Mesenchymal stem cell (in vitro differentiated cells and primary cell): ENCODE data around the gene TMEM140.

Source experiments
- DNase-seq: peaks from one replicate; pipeline ENCODE4 v3.0.0-alpha.2; 2013
- H2AFZ ChIP-seq: one replicate; pipeline ENCODE4 v1.6.1; 2013; ENCODE audit warnings: low read depth, mild to moderate bottlenecking, control low read depth, inconsistent platforms, low read length, moderate library complexity
- H2AK5ac ChIP-seq: 2 replicates; pipeline ENCODE4 v1.6.1; 2013; ENCODE audit warnings: low read length, moderate library complexity, mild to moderate bottlenecking, inconsistent platforms; ENCODE audit not compliant: severe bottlenecking
- H2BK120ac ChIP-seq: one replicate; pipeline ENCODE4 v1.6.1; 2013; ENCODE audit warnings: low read depth, mild to moderate bottlenecking, inconsistent platforms, low read length, moderate library complexity
- H2BK12ac ChIP-seq, 2 experiments: one replicate each; pipeline ENCODE4 v1.6.1; 2013; ENCODE audit warnings: inconsistent platforms in 2 of 2, low read length in 2 of 2, mild to moderate bottlenecking in 2 of 2, moderate library complexity in 2 of 2, control low read depth in 1 of 2
- H2BK15ac ChIP-seq: one replicate; pipeline ENCODE4 v1.6.1; 2013; ENCODE audit warnings: mild to moderate bottlenecking, low read depth, inconsistent platforms; ENCODE audit not compliant: poor library complexity, severe bottlenecking
- H2BK5ac ChIP-seq: 2 replicates; pipeline ENCODE4 v1.6.1; 2013; ENCODE audit warnings: low read depth, mild to moderate bottlenecking, low read length, control low read depth, inconsistent platforms; ENCODE audit not compliant: poor library complexity, severe bottlenecking
- H3K14ac ChIP-seq, 2 experiments: one replicate each; pipeline ENCODE4 v1.6.1; 2013; ENCODE audit warnings: inconsistent platforms in 2 of 2, low read length in 2 of 2, control low read depth in 1 of 2, mild to moderate bottlenecking in 1 of 2, moderate library complexity in 1 of 2
- H3K18ac ChIP-seq, 2 experiments: one replicate each; pipeline ENCODE4 v1.6.1; 2013; ENCODE audit warnings: inconsistent platforms in 2 of 2, low read length in 2 of 2, control low read depth in 1 of 2, low read depth in 1 of 2, mild to moderate bottlenecking in 1 of 2
- H3K23ac ChIP-seq, 2 experiments: one replicate each; pipeline ENCODE4 v1.6.1; 2013; ENCODE audit warnings: inconsistent platforms in 2 of 2, low read length in 2 of 2, mild to moderate bottlenecking in 2 of 2, moderate library complexity in 2 of 2, control low read depth in 1 of 2
- H3K27ac ChIP-seq: 2 replicates; pipeline ENCODE4 v1.5.1; 2013; ENCODE audit warnings: mild to moderate bottlenecking, moderate library complexity, low read length, control low read depth, inconsistent platforms; ENCODE audit not compliant: poor library complexity, severe bottlenecking
- H3K27me3 ChIP-seq, 2 experiments: 2 replicates each; pipeline versions ENCODE4 v1.6.1 to v1.7.0; 2013; ENCODE audit warnings: low read length in 2 of 2, mild to moderate bottlenecking in 2 of 2, moderate library complexity in 2 of 2, control low read depth in 1 of 2, inconsistent platforms in 1 of 2; ENCODE audit not compliant: control insufficient read depth in 1 of 2, insufficient read depth in 1 of 2
- H3K36me3 ChIP-seq, 2 experiments: 2 replicates each; pipeline versions ENCODE4 v1.6.1 to v1.7.0; 2013; ENCODE audit warnings: low read length in 2 of 2, control low read depth in 1 of 2, inconsistent platforms in 1 of 2, low read depth in 1 of 2, mild to moderate bottlenecking in 1 of 2; ENCODE audit not compliant: insufficient read depth in 2 of 2, control insufficient read depth in 1 of 2
- H3K4ac ChIP-seq, 2 experiments: one replicate each; pipeline ENCODE4 v1.6.1; 2013; ENCODE audit warnings: inconsistent platforms in 2 of 2, low read length in 2 of 2, mild to moderate bottlenecking in 2 of 2, moderate library complexity in 2 of 2, control low read depth in 1 of 2, low read depth in 1 of 2
- H3K4me1 ChIP-seq: 2 replicates; pipeline ENCODE4 v1.6.1; 2013; ENCODE audit warnings: low read depth, low read length, control low read depth; ENCODE audit not compliant: control insufficient read depth, insufficient read depth
- H3K4me2 ChIP-seq: 2 replicates; pipeline ENCODE4 v1.6.1; 2013; ENCODE audit warnings: low read length, mild to moderate bottlenecking, inconsistent platforms; ENCODE audit not compliant: poor library complexity, severe bottlenecking
- H3K4me3 ChIP-seq, 2 experiments: 2 replicates each; pipeline versions ENCODE4 v1.5.1 to v1.7.0; 2013; ENCODE audit warnings: low read length in 2 of 2, mild to moderate bottlenecking in 2 of 2, control low read depth in 1 of 2, low read depth in 1 of 2; ENCODE audit not compliant: insufficient read depth in 1 of 2
- H3K79me1 ChIP-seq: replicated peaks from 2 replicates; pipeline ENCODE4 v1.6.1; 2013; ENCODE audit warnings: mild to moderate bottlenecking, control low read depth, low read length, inconsistent platforms; ENCODE audit not compliant: poor library complexity, severe bottlenecking
- H3K9ac ChIP-seq: 2 replicates; pipeline ENCODE4 v1.7.0; 2013; ENCODE audit warnings: mild to moderate bottlenecking, low read length, moderate library complexity
- H3K9me3 ChIP-seq: 2 replicates; pipeline ENCODE4 v1.7.0; 2013; ENCODE audit warnings: mild to moderate bottlenecking, low read length; ENCODE audit not compliant: control insufficient read depth
- H4K8ac ChIP-seq: one replicate; pipeline ENCODE4 v1.6.1; 2013; ENCODE audit warnings: inconsistent platforms, mild to moderate bottlenecking, low read length, moderate library complexity
- H4K91ac ChIP-seq: one replicate; pipeline ENCODE4 v1.6.1; 2013; ENCODE audit warnings: mild to moderate bottlenecking, low read length, inconsistent platforms
- WGBS: methylation state at CpG from one replicate; pipeline ENCODE4 v1.1.7; 2013; ENCODE audit warnings: mixed read lengths; 5-methylcytosine and 5-hydroxymethylcytosine counted together

TMEM140 gene

GRCh38 chr7:135204341-135204749 lies 56.5 kb downstream of the TMEM140 start:
- Histone ChIP-seq H3K9ac (no peak overlapping the region), H2AFZ (no peak overlapping the region), H3K23ac (no peak overlapping the region), H3K4me1 (peaks cover 35% of the 10 kb centered on the region), H2BK15ac (no peak overlapping the region), H3K4ac (no peak overlapping the region), H2BK120ac (no peak overlapping the region), H2BK12ac (no peak overlapping the region), H3K36me3 (peaks cover 29 to 87% of the 10 kb centered on the region in 2 experiments), H3K14ac (no peak overlapping the region), H3K4me2 (no peak overlapping the region), H3K27me3 (no peaks in the 10 kb centered on the region), H2BK5ac (no peak overlapping the region), H2AK5ac (peak overlapping the region; percentile 18), H3K79me1 (peaks cover 16% of the 10 kb centered on the region), H3K9me3 (no peaks in the 10 kb centered on the region), H3K4me3 (no peak overlapping the region), H3K18ac (no peak overlapping the region), H4K8ac (no peak overlapping the region), H4K91ac (no peak overlapping the region), H3K27ac (peak overlapping the region; percentile 40)
- WGBS = 88% methylated on average over 6 of the region's 6 CpGs
- DNase-seq = peak; percentile 11

- Histone ChIP-seq H2BK120ac (no peak overlapping the region), H2AK5ac (peak overlapping the region; percentile 6), H2BK15ac (no peak overlapping the region), H3K4me2 (no peak overlapping the region), H3K23ac (no peak overlapping the region), H3K9ac (no peak overlapping the region), H3K14ac (no peak overlapping the region), H3K36me3 (peaks cover 26 to 81% of the 10 kb centered on the region in 2 experiments), H3K4ac (no peak overlapping the region), H3K27ac (no peak overlapping the region), H3K79me1 (peaks cover 14% of the 10 kb centered on the region), H3K4me1 (peaks cover 36% of the 10 kb centered on the region), H4K91ac (no peak overlapping the region), H3K4me3 (no peak overlapping the region), H4K8ac (no peak overlapping the region), H3K27me3 (no peaks in the 10 kb centered on the region), H2BK5ac (no peak overlapping the region), H2AFZ (no peak overlapping the region), H3K18ac (no peak overlapping the region), H2BK12ac (no peak overlapping the region), H3K9me3 (no peaks in the 10 kb centered on the region)
- WGBS = 97% methylated on average over 5 of the region's 5 CpGs
- no peak for DNase-seq
These were observed 57.0 kb downstream of the TMEM140 start for GRCh38 chr7:135204876-135205275.

- Histone ChIP-seq H3K23ac (no peak overlapping the region), H3K27ac (no peak overlapping the region), H3K14ac (no peak overlapping the region), H3K9me3 (no peaks in the 10 kb centered on the region), H3K4me1 (peaks cover 37% of the 10 kb centered on the region), H2AFZ (no peak overlapping the region), H3K27me3 (no peaks in the 10 kb centered on the region), H2BK12ac (no peak overlapping the region), H3K18ac (no peak overlapping the region), H2BK5ac (no peak overlapping the region), H4K8ac (no peak overlapping the region), H3K4me3 (no peak overlapping the region), H3K79me1 (peaks cover 12% of the 10 kb centered on the region), H3K4me2 (no peak overlapping the region), H2BK15ac (no peak overlapping the region), H3K9ac (no peak overlapping the region), H4K91ac (no peak overlapping the region), H2BK120ac (no peak overlapping the region), H2AK5ac (peak overlapping the region; percentile 10), H3K4ac (no peak overlapping the region), H3K36me3 (peaks cover 26 to 72% of the 10 kb centered on the region in 2 experiments)
- no peak for DNase-seq
- 98% methylated on average over 8 of the region's 8 CpGs for WGBS
These were observed 58.0 kb downstream of the TMEM140 start for GRCh38 chr7:135205850-135206249.

- 96% methylated on average over 7 of the region's 7 CpGs for WGBS
- DNase-seq = no peak
- Histone ChIP-seq H4K91ac (no peak overlapping the region), H3K14ac (no peak overlapping the region), H2BK5ac (no peak overlapping the region), H2AFZ (no peak overlapping the region), H3K4me1 (peaks cover 36% of the 10 kb centered on the region), H3K4me2 (peak overlapping the region; percentile 6), H3K27ac (peak overlapping the region; percentile 83), H2BK12ac (no peak overlapping the region), H3K79me1 (peaks cover 12% of the 10 kb centered on the region), H3K4ac (no peak overlapping the region), H3K9ac (no peak overlapping the region), H3K18ac (no peak overlapping the region), H2BK15ac (no peak overlapping the region), H3K9me3 (no peaks in the 10 kb centered on the region), H4K8ac (no peak overlapping the region), H3K36me3 (peaks cover 26 to 61% of the 10 kb centered on the region in 2 experiments), H2BK120ac (no peak overlapping the region), H3K27me3 (no peaks in the 10 kb centered on the region), H2AK5ac (peak overlapping the region; percentile 67), H3K23ac (no peak overlapping the region), H3K4me3 (no peak overlapping the region)
These were observed 59.1 kb downstream of the TMEM140 start for GRCh38 chr7:135206941-135207391.
